Kidney epithelial cell (primary cell): ENCODE data around the gene FIGNL2. TPM values are rescaled to one million over a fixed set of nuclear protein-coding genes. Genes with fewer than 3 reads are reported as not detected.

Source experiments
- DNase-seq: peaks from one replicate; pipeline ENCODE4 v3.0.0-alpha.2; 2010; ENCODE audit warnings: low read depth
- H3K27me3 ChIP-seq: 2 replicates; pipeline ENCODE4 v1.6.0; 2011; ENCODE audit warnings: low read length; ENCODE audit not compliant: control insufficient read depth, insufficient read depth
- H3K36me3 ChIP-seq: 2 replicates; pipeline ENCODE4 v1.5.1; 2011; ENCODE audit warnings: low read length; ENCODE audit not compliant: control insufficient read depth, insufficient read depth
- H3K4me3 ChIP-seq: 2 replicates; pipeline ENCODE4 v1.5.1; 2011; ENCODE audit warnings: low read depth, mild to moderate bottlenecking, control low read depth, low read length
- total RNA-seq: library from RNA; depleted of rRNA; stranded (reverse); fragments of >200 nt; gene quantifications from 2 replicates; pipeline ENCODE4 v1.2.3, GENCODE V29; 2015
- TF ChIP-seq, protein P1 (sequence below): IDR thresholded peaks from 2 replicates; pipeline ENCODE4 v1.5.1; 2011; ENCODE audit warnings: mild to moderate bottlenecking, moderate library complexity, low read length, control low read depth, inconsistent platforms; ENCODE audit not compliant: insufficient read depth, poor library complexity, severe bottlenecking

The FIGNL2 gene
- total RNA-seq, 1 donor from 2014 or later = 2.6 TPM

DNA sequence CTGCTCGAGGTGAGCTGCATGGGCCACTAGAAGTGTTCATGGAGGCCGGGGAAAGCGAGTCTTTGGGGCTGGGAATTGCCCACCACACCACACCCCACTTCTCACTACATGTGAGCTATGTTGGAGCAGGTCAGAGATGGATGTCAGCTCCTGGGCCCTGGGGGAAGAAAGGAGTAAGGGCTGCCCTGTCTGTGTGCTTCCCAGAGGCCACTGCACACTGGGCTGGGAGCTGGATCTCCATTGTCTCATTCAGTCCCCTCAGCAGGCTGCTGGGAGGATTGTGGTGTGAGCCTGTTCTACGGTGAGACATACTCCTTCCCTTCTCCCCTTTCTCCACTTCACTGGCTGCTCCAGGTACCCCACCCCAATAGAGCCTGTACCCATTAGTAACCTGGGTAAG lies 10.5 kb downstream of the FIGNL2 start:
- DNase-seq = no peak
- Histone ChIP-seq H3K27me3 (no peaks in the 10 kb centered on the region), H3K36me3 (no peaks in the 10 kb centered on the region), H3K4me3 (no peak overlapping the region)
- TF ChIP-seq, protein P1, sequence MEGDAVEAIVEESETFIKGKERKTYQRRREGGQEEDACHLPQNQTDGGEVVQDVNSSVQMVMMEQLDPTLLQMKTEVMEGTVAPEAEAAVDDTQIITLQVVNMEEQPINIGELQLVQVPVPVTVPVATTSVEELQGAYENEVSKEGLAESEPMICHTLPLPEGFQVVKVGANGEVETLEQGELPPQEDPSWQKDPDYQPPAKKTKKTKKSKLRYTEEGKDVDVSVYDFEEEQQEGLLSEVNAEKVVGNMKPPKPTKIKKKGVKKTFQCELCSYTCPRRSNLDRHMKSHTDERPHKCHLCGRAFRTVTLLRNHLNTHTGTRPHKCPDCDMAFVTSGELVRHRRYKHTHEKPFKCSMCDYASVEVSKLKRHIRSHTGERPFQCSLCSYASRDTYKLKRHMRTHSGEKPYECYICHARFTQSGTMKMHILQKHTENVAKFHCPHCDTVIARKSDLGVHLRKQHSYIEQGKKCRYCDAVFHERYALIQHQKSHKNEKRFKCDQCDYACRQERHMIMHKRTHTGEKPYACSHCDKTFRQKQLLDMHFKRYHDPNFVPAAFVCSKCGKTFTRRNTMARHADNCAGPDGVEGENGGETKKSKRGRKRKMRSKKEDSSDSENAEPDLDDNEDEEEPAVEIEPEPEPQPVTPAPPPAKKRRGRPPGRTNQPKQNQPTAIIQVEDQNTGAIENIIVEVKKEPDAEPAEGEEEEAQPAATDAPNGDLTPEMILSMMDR = no peak

DNA sequence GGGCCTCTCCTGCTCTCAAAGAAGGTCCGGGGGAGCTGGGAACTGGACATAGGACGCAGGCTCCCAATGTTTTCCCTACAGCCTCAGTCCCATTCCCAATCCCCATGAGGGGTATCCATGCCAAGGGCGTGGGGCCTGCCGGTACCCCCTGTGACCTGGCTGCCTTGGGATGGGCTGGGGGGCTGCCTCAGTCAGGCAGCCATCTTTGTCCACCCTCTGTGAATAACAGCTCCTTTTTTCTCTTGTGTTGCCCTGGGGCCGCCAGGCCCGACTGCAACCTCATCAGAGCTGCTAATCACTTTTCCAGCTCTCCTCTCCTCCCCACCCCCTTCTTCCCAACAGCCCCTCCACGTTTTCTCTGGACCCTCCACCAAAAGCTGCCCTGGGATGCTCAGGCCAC lies 11.2 kb downstream of the FIGNL2 start:
- no peak for DNase-seq
- TF ChIP-seq, protein P1 = no peak
- H3K36me3 ChIP-seq = no peaks in the 10 kb centered on the region
- no peaks in the 10 kb centered on the region for H3K27me3 ChIP-seq
- no peak overlapping the region for H3K4me3 ChIP-seq

DNA sequence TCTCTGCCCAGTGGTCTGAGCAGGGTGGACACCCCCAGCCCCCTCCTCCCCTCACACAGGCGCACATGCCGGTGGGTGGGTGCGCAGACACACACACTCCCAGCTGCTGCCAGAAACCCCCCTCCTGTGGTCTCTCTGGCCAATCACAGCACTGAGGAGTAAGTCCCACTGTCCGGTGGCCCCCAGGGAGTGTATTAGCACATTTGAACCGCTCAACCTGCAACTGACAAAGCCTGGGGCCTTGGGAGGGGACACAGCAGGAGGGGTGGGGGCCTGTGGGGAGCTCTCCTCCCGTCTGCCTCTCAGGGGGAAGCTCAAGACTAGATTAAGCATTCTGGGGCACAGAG lies 11.7 kb downstream of the FIGNL2 start:
- DNase-seq = no peak
- Histone ChIP-seq H3K27me3 (no peaks in the 10 kb centered on the region), H3K4me3 (no peak overlapping the region), H3K36me3 (no peaks in the 10 kb centered on the region)
- TF ChIP-seq, protein P1 = no peak

DNA sequence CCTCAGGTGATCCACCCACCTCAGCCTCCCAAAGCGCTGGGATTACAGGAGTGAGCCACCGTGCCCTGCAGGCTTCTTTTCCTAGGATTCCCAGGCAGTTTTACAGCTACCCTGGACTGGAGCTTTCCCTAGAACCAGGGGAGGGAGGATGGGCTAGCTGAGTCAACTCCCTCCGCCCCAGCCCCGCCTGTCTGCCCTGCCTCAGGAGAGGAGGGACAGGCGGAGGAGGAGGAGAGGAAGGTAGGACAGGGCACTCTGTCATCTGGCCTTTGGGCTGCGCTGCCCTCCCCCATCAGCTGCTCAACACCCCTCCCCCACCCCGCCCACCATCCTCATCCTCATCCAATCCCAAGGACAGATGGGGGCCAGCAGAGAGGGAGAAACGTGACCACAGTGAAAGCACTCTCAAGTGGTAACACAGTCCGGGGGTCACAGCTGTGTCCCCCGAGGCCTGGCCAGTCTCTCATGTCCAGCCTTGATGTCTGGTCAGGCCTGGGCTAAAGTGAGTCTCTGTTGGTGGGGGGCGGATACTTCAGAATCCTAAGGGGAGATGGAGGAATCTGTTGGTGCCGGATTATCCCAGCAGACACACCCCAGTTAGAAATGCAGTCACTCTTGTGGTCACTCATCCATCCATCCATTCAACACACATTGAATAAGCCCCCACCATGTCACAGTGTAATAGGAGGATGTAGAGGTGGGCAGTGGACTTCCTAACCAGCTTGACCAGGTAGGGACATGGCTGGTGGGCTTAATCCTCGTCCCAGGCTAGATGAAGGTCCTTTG lies 12.3 kb downstream of the FIGNL2 start:
- H3K27me3 ChIP-seq = no peaks in the 10 kb centered on the region
- no peak for DNase-seq

DNA sequence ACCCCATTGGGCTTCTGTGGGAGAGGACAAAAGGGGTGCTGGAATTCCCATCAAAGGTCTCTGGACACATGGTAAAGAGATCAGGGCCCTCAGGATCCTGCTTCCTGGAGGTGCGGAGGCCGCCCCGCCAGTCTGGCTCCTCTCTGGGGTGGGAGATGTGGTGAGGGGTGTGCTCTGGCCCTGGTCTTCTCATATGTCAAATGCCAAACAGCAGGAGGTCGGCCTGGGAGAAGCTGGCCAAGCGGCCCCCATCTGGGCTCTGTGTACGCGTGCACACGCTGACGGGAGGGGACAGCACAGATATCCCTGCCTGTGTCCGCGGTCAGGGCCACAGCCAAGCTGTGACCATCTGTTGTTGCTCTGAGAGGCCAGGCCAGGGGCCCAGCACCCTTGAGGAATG lies 14.1 kb downstream of the FIGNL2 start:
- H3K27me3 ChIP-seq = no peaks in the 10 kb centered on the region
- TF ChIP-seq, protein P1 = no peak
- no peak overlapping the region for H3K4me3 ChIP-seq
- DNase-seq = no peak
- H3K36me3 ChIP-seq = no peaks in the 10 kb centered on the region

More for the DNA sequence above, 12.3 kb downstream of the FIGNL2 start:
- Histone ChIP-seq H3K36me3 (no peaks in the 10 kb centered on the region), H3K4me3 (no peak overlapping the region)
- TF ChIP-seq, protein P1 = no peak
